Astrocyte (in vitro differentiated cells and primary cell): ENCODE results near the gene PLXDC2. TPM values are rescaled to one million over a fixed set of nuclear protein-coding genes. Genes with fewer than 3 reads are reported as not detected.

ENCODE experiments used
- DNase-seq: peaks from one replicate; pipeline ENCODE4 v3.0.0-alpha.2; 2010; ENCODE audit warnings: low read depth
- FAIRE-seq: peaks from 2 replicates; lab custom pipeline; 2011; peaks lifted over from hg19 to GRCh38; lab: Jason Lieb, UNC
- H2AFZ ChIP-seq: 2 replicates; pipeline ENCODE4 v1.6.0; 2012; ENCODE audit warnings: low read depth, low read length, inconsistent platforms
- H3K27ac ChIP-seq: 2 replicates; pipeline ENCODE4 v1.5.1; 2011; ENCODE audit warnings: low read depth, low read length, inconsistent platforms
- H3K27me3 ChIP-seq: 2 replicates; pipeline ENCODE4 v1.6.0; 2011; ENCODE audit warnings: low read length, inconsistent platforms; ENCODE audit not compliant: insufficient read depth
- H3K36me3 ChIP-seq: 2 replicates; pipeline ENCODE4 v1.5.1; 2011; ENCODE audit warnings: low read length, inconsistent platforms; ENCODE audit not compliant: insufficient read depth
- H3K4me1 ChIP-seq: 2 replicates; pipeline ENCODE4 v1.5.1; 2011; ENCODE audit warnings: low read length, inconsistent platforms; ENCODE audit not compliant: insufficient read depth
- H3K4me2 ChIP-seq: 2 replicates; pipeline ENCODE4 v1.6.0; 2012; ENCODE audit warnings: low read length, inconsistent platforms
- H3K4me3 ChIP-seq: 2 replicates; pipeline ENCODE4 v1.5.1; 2011; ENCODE audit warnings: low read depth, mild to moderate bottlenecking, low read length, inconsistent platforms; ENCODE audit not compliant: insufficient read depth
- H3K79me2 ChIP-seq: 2 replicates; pipeline ENCODE4 v1.6.0; 2012; ENCODE audit warnings: mild to moderate bottlenecking, low read length, inconsistent platforms; ENCODE audit not compliant: insufficient read depth
- H3K9ac ChIP-seq: 2 replicates; pipeline ENCODE4 v1.6.0; 2012; ENCODE audit warnings: mild to moderate bottlenecking, low read length, inconsistent platforms
- H3K9me3 ChIP-seq: 2 replicates; pipeline ENCODE4 v1.5.1; 2012; ENCODE audit warnings: low read depth, mild to moderate bottlenecking, low read length, inconsistent platforms; ENCODE audit not compliant: insufficient read depth
- H4K20me1 ChIP-seq: 2 replicates; pipeline ENCODE4 v1.6.0; 2012; ENCODE audit warnings: low read length, inconsistent platforms; ENCODE audit not compliant: insufficient read depth
- H3K27ac Mint-ChIP-seq: one replicate; pipeline ENCODE4 v1.8.0; 2021; ENCODE audit warnings: mild to moderate bottlenecking, mixed read lengths; ENCODE audit not compliant: unreplicated experiment
- H3K27me3 Mint-ChIP-seq: one replicate; pipeline ENCODE4 v1.8.0; 2021; ENCODE audit warnings: low read depth, mixed read lengths; ENCODE audit not compliant: unreplicated experiment
- H3K36me3 Mint-ChIP-seq: one replicate; pipeline ENCODE4 v1.8.0; 2021; ENCODE audit warnings: low read depth, mixed read lengths; ENCODE audit not compliant: unreplicated experiment
- H3K4me1 Mint-ChIP-seq: one replicate; pipeline ENCODE4 v1.8.0; 2021; ENCODE audit warnings: low read depth, mixed read lengths; ENCODE audit not compliant: unreplicated experiment
- H3K4me3 Mint-ChIP-seq: one replicate; pipeline ENCODE4 v1.8.0; 2021; ENCODE audit warnings: mild to moderate bottlenecking, moderate library complexity, mixed read lengths; ENCODE audit not compliant: unreplicated experiment
- H3K9me3 Mint-ChIP-seq: one replicate; pipeline ENCODE4 v1.8.0; 2021; ENCODE audit warnings: mild to moderate bottlenecking, mixed read lengths; ENCODE audit not compliant: unreplicated experiment
- CTCF ChIP-seq: IDR thresholded peaks from 2 replicates; pipeline ENCODE4 v1.5.1; 2011; ENCODE audit warnings: low read depth, mild to moderate bottlenecking, inconsistent platforms, low read length, moderate library complexity; ENCODE audit not compliant: insufficient read depth
- EZH2 ChIP-seq: IDR thresholded peaks from 2 replicates; pipeline ENCODE4 v1.6.1; 2012; ENCODE audit warnings: mild to moderate bottlenecking, low read length, inconsistent platforms; ENCODE audit not compliant: insufficient read depth
- total RNA-seq: library from RNA; stranded (reverse); gene quantifications from 2 replicates; pipeline ENCODE4 v1.2.1, GENCODE V29; 2021

The PLXDC2 gene
- total RNA-seq, 1 donor from 2014 or later, result 36.1 TPM

- Histone ChIP-seq H3K79me2 (no peaks in the 10 kb centered on the region), H3K27me3 (no peaks in the 10 kb centered on the region), H3K4me1 (no peaks in the 10 kb centered on the region), H3K27ac (no peak overlapping the region), H3K4me2 (no peak overlapping the region), H3K9me3 (no peaks in the 10 kb centered on the region), H3K36me3 (no peaks in the 10 kb centered on the region), H2AFZ (no peak overlapping the region), H3K9ac (no peak overlapping the region), H3K4me3 (no peak overlapping the region), H4K20me1 (no peaks in the 10 kb centered on the region)
- Mint-ChIP-seq H3K27ac (no peak overlapping the region), H3K4me3 (no peak overlapping the region), H3K4me1 (peaks cover 7% of the 10 kb centered on the region), H3K9me3 (no peaks in the 10 kb centered on the region), H3K27me3 (no peaks in the 10 kb centered on the region), H3K36me3 (no peaks in the 10 kb centered on the region)
- no peak for DNase-seq
- TF ChIP-seq EZH2 (no peak), CTCF (no peak)
- FAIRE-seq, result no peak
These were observed 271.9 kb downstream of the PLXDC2 start for GRCh38 chr10:20088061-20088701.

GRCh38 chr10:20089879-20090278 lies 273.6 kb downstream of the PLXDC2 start:
- no peaks in the 10 kb centered on the region for H3K9me3 ChIP-seq
- no peaks in the 10 kb centered on the region for H3K27me3 ChIP-seq
- H3K79me2 ChIP-seq, result no peaks in the 10 kb centered on the region
- Mint-ChIP-seq H3K36me3 (no peaks in the 10 kb centered on the region), H3K27ac (no peak overlapping the region), H3K4me3 (no peak overlapping the region), H3K4me1 (peaks cover 7% of the 10 kb centered on the region), H3K27me3 (no peaks in the 10 kb centered on the region), H3K9me3 (peaks cover 2% of the 10 kb centered on the region)
- H3K27ac ChIP-seq, result no peak overlapping the region
- DNase-seq (no peak), FAIRE-seq (no peak)
- no peak overlapping the region for H3K4me2 ChIP-seq
- no peak for TF ChIP-seq CTCF
- TF ChIP-seq EZH2, result no peak
- H3K36me3 ChIP-seq, result no peaks in the 10 kb centered on the region
- H3K4me1 ChIP-seq, result no peaks in the 10 kb centered on the region
- no peaks in the 10 kb centered on the region for H4K20me1 ChIP-seq
- no peak overlapping the region for H2AFZ ChIP-seq
- H3K4me3 ChIP-seq, result no peak overlapping the region
- no peak overlapping the region for H3K9ac ChIP-seq

- FAIRE-seq (no peak), DNase-seq (no peak)
- Histone ChIP-seq H3K9ac (no peak overlapping the region), H4K20me1 (no peaks in the 10 kb centered on the region), H3K27ac (no peak overlapping the region), H3K9me3 (no peaks in the 10 kb centered on the region), H3K79me2 (no peaks in the 10 kb centered on the region), H3K27me3 (no peaks in the 10 kb centered on the region), H3K4me1 (no peaks in the 10 kb centered on the region), H3K4me3 (no peak overlapping the region), H3K36me3 (no peaks in the 10 kb centered on the region), H3K4me2 (no peak overlapping the region), H2AFZ (no peak overlapping the region)
- no peaks in the 10 kb centered on the region for H3K27me3 Mint-ChIP-seq
- no peak overlapping the region for H3K4me3 Mint-ChIP-seq
- no peak for TF ChIP-seq CTCF
- TF ChIP-seq EZH2, result no peak
- no peak overlapping the region for H3K27ac Mint-ChIP-seq
- peaks cover 2% of the 10 kb centered on the region for H3K9me3 Mint-ChIP-seq
- H3K4me1 Mint-ChIP-seq, result peaks cover 2% of the 10 kb centered on the region
- H3K36me3 Mint-ChIP-seq, result no peaks in the 10 kb centered on the region
These were observed 274.6 kb downstream of the PLXDC2 start for GRCh38 chr10:20090831-20091230.
